ENCODE data around the gene ST3GAL3.

ST3GAL3 gene

DNA sequence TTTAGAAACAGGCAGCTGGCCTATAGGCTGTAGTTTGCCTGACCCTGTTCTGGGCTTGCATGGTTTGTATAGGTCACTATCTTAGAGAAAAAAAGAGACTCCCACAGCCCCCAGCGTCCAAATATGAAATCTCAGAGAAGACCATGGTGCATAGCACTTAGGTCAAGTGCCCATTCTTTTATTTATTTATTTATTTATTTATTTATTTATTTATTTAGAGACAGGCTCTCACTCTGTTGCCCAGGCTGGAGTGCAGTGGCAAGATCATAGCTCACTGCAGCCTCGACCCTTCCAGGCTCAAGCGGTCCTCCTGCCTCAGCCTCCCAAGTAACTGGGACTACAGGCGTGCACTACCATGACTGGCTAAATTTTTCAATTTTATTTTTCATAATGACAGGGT lies 175.4 kb downstream of the ST3GAL3 start (continued):
- TF ChIP-seq ELK4 (IDR thresholded peaks at IDR 0.05; ENCODE audit: borderline replicate concordance, low read depth, low read length) (no peak), CTCF (tag by site-specific recombination; IDR thresholded peaks at IDR 0.05) (no peak), ZNF610 (tag by site-specific recombination; IDR thresholded peaks at IDR 0.05; ENCODE audit: borderline replicate concordance) (no peak), ZNF148 (tag by site-specific recombination; IDR thresholded peaks at IDR 0.05; ENCODE audit: borderline replicate concordance) (no peak), SP2 (tag by site-specific recombination; IDR thresholded peaks at IDR 0.05) (no peak), ZBTB17 (tag by site-specific recombination; IDR thresholded peaks at IDR 0.05) (no peak), ZBTB1 (tag by site-specific recombination; IDR thresholded peaks at IDR 0.05) (no peak), GLI2 (tag by site-specific recombination; IDR thresholded peaks at IDR 0.05; ENCODE audit: borderline replicate concordance, low read depth) (peak; percentile 42; the same call in 1 of the 2 replicates), ZBTB48 (tag by site-specific recombination; IDR thresholded peaks at IDR 0.05) (no peak), ZNF155 (tag by site-specific recombination; IDR thresholded peaks at IDR 0.05) (no peak), ZNF677 (tag by site-specific recombination; IDR thresholded peaks at IDR 0.05) (no peak), REST (tag by site-specific recombination; IDR thresholded peaks at IDR 0.05) (peak; percentile 65; the same call in 1 of the 2 replicates), SALL2 (tag by site-specific recombination; IDR thresholded peaks at IDR 0.05; ENCODE audit: borderline replicate concordance) (no peak), GFI1B (tag by site-specific recombination; IDR thresholded peaks at IDR 0.05) (peak; percentile 43; the same call in 1 of the 2 replicates), ZNF670 (tag by site-specific recombination; IDR thresholded peaks at IDR 0.05; ENCODE audit: low read depth) (no peak), ZNF585B (tag by site-specific recombination; IDR thresholded peaks at IDR 0.05) (no peak), ZNF645 (tag by site-specific recombination; IDR thresholded peaks at IDR 0.05) (no peak), YY2 (tag by site-specific recombination; IDR thresholded peaks at IDR 0.05) (no peak), ZBTB7A (tag by site-specific recombination; IDR thresholded peaks at IDR 0.05; ENCODE audit: low read depth) (no peak), ZNF654 (tag by site-specific recombination; IDR thresholded peaks at IDR 0.05; ENCODE audit: low read depth) (no peak), IKZF3 (tag by site-specific recombination; IDR thresholded peaks at IDR 0.05) (no peak)
- TF ChIP-seq, protein P1, sequence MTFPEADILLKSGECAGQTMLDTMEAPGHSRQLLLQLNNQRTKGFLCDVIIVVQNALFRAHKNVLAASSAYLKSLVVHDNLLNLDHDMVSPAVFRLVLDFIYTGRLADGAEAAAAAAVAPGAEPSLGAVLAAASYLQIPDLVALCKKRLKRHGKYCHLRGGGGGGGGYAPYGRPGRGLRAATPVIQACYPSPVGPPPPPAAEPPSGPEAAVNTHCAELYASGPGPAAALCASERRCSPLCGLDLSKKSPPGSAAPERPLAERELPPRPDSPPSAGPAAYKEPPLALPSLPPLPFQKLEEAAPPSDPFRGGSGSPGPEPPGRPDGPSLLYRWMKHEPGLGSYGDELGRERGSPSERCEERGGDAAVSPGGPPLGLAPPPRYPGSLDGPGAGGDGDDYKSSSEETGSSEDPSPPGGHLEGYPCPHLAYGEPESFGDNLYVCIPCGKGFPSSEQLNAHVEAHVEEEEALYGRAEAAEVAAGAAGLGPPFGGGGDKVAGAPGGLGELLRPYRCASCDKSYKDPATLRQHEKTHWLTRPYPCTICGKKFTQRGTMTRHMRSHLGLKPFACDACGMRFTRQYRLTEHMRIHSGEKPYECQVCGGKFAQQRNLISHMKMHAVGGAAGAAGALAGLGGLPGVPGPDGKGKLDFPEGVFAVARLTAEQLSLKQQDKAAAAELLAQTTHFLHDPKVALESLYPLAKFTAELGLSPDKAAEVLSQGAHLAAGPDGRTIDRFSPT (tag by site-specific recombination; IDR thresholded peaks at IDR 0.05): no peak
- TF ChIP-seq, protein P2, sequence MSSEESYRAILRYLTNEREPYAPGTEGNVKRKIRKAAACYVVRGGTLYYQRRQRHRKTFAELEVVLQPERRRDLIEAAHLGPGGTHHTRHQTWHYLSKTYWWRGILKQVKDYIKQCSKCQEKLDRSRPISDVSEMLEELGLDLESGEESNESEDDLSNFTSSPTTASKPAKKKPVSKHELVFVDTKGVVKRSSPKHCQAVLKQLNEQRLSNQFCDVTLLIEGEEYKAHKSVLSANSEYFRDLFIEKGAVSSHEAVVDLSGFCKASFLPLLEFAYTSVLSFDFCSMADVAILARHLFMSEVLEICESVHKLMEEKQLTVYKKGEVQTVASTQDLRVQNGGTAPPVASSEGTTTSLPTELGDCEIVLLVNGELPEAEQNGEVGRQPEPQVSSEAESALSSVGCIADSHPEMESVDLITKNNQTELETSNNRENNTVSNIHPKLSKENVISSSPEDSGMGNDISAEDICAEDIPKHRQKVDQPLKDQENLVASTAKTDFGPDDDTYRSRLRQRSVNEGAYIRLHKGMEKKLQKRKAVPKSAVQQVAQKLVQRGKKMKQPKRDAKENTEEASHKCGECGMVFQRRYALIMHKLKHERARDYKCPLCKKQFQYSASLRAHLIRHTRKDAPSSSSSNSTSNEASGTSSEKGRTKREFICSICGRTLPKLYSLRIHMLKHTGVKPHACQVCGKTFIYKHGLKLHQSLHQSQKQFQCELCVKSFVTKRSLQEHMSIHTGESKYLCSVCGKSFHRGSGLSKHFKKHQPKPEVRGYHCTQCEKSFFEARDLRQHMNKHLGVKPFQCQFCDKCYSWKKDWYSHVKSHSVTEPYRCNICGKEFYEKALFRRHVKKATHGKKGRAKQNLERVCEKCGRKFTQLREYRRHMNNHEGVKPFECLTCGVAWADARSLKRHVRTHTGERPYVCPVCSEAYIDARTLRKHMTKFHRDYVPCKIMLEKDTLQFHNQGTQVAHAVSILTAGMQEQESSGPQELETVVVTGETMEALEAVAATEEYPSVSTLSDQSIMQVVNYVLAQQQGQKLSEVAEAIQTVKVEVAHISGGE (tag by site-specific recombination; conservative IDR thresholded peaks at IDR 0.05; ENCODE audit: low read depth): peak; percentile 79
- TF ChIP-seq, protein P3, sequence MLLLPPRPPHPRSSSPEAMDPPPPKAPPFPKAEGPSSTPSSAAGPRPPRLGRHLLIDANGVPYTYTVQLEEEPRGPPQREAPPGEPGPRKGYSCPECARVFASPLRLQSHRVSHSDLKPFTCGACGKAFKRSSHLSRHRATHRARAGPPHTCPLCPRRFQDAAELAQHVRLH (tag by site-specific recombination; IDR thresholded peaks at IDR 0.05): no peak
